ENCODE results near the gene CCDC51.

The CCDC51 gene

GRCh38 chr3:48388966-48389365 is 51.0 kb downstream of the CCDC51 start:
- TF ChIP-seq CTCF (IDR thresholded peaks at IDR 0.05), result no peak
- no peak overlapping the region for H3K4me3 ChIP-seq
- H3K9me3 ChIP-seq, result no peaks in the 10 kb centered on the region
- no peak overlapping the region for H3K27ac ChIP-seq
- no peaks in the 10 kb centered on the region for H3K4me1 ChIP-seq
- no peak for DNase-seq
- H3K36me3 ChIP-seq, result no peaks in the 10 kb centered on the region
- intact Hi-C loops (cut with DNase I; ENCODE audit: low total_unique reads), result no loop called here
- peaks cover 0 to 15% of the 10 kb centered on the region in 2 donors for H3K27me3 ChIP-seq

- intact Hi-C loops (cut with DNase I; ENCODE audit: low total_unique reads), result no loop called here
- Histone ChIP-seq H3K27ac (no peak overlapping the region), H3K9me3 (no peaks in the 10 kb centered on the region), H3K36me3 (no peaks in the 10 kb centered on the region), H3K27me3 (peaks cover 0 to 7% of the 10 kb centered on the region in 2 donors), H3K4me3 (no peak overlapping the region), H3K4me1 (no peaks in the 10 kb centered on the region)
- no peak for DNase-seq
- no peak for TF ChIP-seq CTCF (IDR thresholded peaks at IDR 0.05)
Observed at GRCh38 chr3:48387634-48388033, 52.3 kb downstream of the CCDC51 start.

Data from tibial artery (tissue), 4 donors.